Activated CD4-positive, alpha-beta T cell treated with anti-CD3 and anti-CD28 coated beads for 36 hours (primary cell): ENCODE data around the gene SDCCAG8. TPM values are rescaled to one million over a fixed set of nuclear protein-coding genes. Genes with fewer than 3 reads are reported as not detected.

Experiments
- ATAC-seq: fragments of 200-7000 bp; cut with Tn5 transposase; one replicate; pipeline ENCODE4 v1.10.0; 2021; ENCODE audit warnings: mild to moderate bottlenecking, moderate library complexity
- CTCF ChIA-PET: fragments of 350-600 bp; sonication (Branson Sonifier 250); formaldehyde crosslinking; loops from one replicate; lab custom pipeline; 2021; ENCODE audit warnings: antibody characterized with exemption; lab: Charles Lee
- POLR2A ChIA-PET: fragments of 350-600 bp; sonication (Branson Sonifier 250); formaldehyde crosslinking; loops from one replicate; lab custom pipeline; 2021; ENCODE audit warnings: antibody characterized with exemption, inconsistent platforms; lab: Charles Lee
- DNase-seq: peaks from one replicate; pipeline ENCODE4 v3.0.0-alpha.2; 2020
- H3K27ac Mint-ChIP-seq: one replicate; pipeline ENCODE4 v1.8.0; 2021; ENCODE audit warnings: mixed read lengths
- H3K27me3 Mint-ChIP-seq: one replicate; pipeline ENCODE4 v1.8.0; 2021; ENCODE audit warnings: mixed read lengths
- H3K36me3 Mint-ChIP-seq: one replicate; pipeline ENCODE4 v1.8.0; 2021; ENCODE audit warnings: low read depth, mixed read lengths
- H3K4me1 Mint-ChIP-seq: one replicate; pipeline ENCODE4 v1.8.0; 2021; ENCODE audit warnings: mixed read lengths
- H3K4me3 Mint-ChIP-seq: one replicate; pipeline ENCODE4 v1.8.0; 2021; ENCODE audit warnings: mild to moderate bottlenecking, moderate library complexity, mixed read lengths
- H3K9me3 Mint-ChIP-seq: one replicate; pipeline ENCODE4 v1.8.0; 2021; ENCODE audit warnings: low read depth, mixed read lengths
- intact Hi-C, 2 experiments: fragments of 100-400 bp; cut with DNase I in 1 of 2; cut with micrococcal nuclease in 1 of 2; formaldehyde crosslinking; loops; one replicate each; pipeline versions ENCODE4 v1.14.2 to v1.15.1; 2022 to 2024; cut with DNase I, micrococcal nuclease
- total RNA-seq, 2 experiments: library from RNA; stranded (reverse); gene quantifications; one replicate each; pipeline ENCODE4 v1.2.3, GENCODE V29; 2021

The SDCCAG8 gene
- total RNA-seq, 2 experiments from 2014 or later: 26.4 to 26.5 TPM

GRCh38 chr1:243481101-243481500 lies 225.3 kb downstream of the SDCCAG8 start:
- ATAC-seq: peak; percentile 59
- Mint-ChIP-seq H3K9me3 (no peaks in the 10 kb centered on the region), H3K27me3 (no peaks in the 10 kb centered on the region), H3K4me1 (peaks cover 17% of the 10 kb centered on the region), H3K4me3 (no peak overlapping the region), H3K36me3 (no peaks in the 10 kb centered on the region), H3K27ac (no peak overlapping the region)
- no peak for DNase-seq
- ChIA-PET POLR2A (no interaction called here), CTCF (no interaction called here)
- intact Hi-C loops: loop anchor here in 1 of 2 experiments (10.0 kb wide), 1 partner anchor 794 kb away; no protein-coding TSS in a partner anchor

GRCh38 chr1:243482141-243483022 lies 226.5 kb downstream of the SDCCAG8 start:
- Mint-ChIP-seq H3K9me3 (no peaks in the 10 kb centered on the region), H3K4me3 (peak overlapping the region; percentile 54), H3K36me3 (no peaks in the 10 kb centered on the region), H3K27me3 (no peaks in the 10 kb centered on the region), H3K4me1 (peaks cover 17% of the 10 kb centered on the region), H3K27ac (no peak overlapping the region)
- DNase-seq (peak; percentile 33), ATAC-seq (peak; percentile 50)
- CTCF ChIA-PET: no interaction called here
- POLR2A ChIA-PET: no interaction called here
- intact Hi-C loops: loop anchor here in 1 of 2 experiments (10.0 kb wide), 1 partner anchor 792 kb away; no protein-coding TSS in a partner anchor

GRCh38 chr1:243483071-243483771 lies 227.4 kb downstream of the SDCCAG8 start:
- peak; percentile 40 for DNase-seq
- no peaks in the 10 kb centered on the region for H3K36me3 Mint-ChIP-seq
- peak; percentile 47 for ATAC-seq
- H3K27me3 Mint-ChIP-seq: no peaks in the 10 kb centered on the region
- H3K9me3 Mint-ChIP-seq: no peaks in the 10 kb centered on the region
- H3K27ac Mint-ChIP-seq: no peak overlapping the region
- intact Hi-C loops: loop anchor here in 1 of 2 experiments (10.0 kb wide), 1 partner anchor 792 kb away; no protein-coding TSS in a partner anchor
- POLR2A ChIA-PET: no interaction called here
- CTCF ChIA-PET: interaction anchor here (1.0 kb wide), 1 partner anchor 9 kb away, joined by 3 read pairs; no protein-coding TSS in a partner anchor
- H3K4me3 Mint-ChIP-seq: peak overlapping the region; percentile 54
- H3K4me1 Mint-ChIP-seq: peaks cover 17% of the 10 kb centered on the region

GRCh38 chr1:243483952-243484351 lies 228.1 kb downstream of the SDCCAG8 start:
- Mint-ChIP-seq H3K9me3 (no peaks in the 10 kb centered on the region), H3K36me3 (no peaks in the 10 kb centered on the region), H3K27me3 (no peaks in the 10 kb centered on the region), H3K4me3 (peak overlapping the region; percentile 54), H3K27ac (no peak overlapping the region), H3K4me1 (peaks cover 17% of the 10 kb centered on the region)
- intact Hi-C loops: loop anchor here in 1 of 2 experiments (10.0 kb wide), 1 partner anchor 791 kb away; no protein-coding TSS in a partner anchor
- CTCF ChIA-PET: interaction anchor here (1.0 kb wide), 1 partner anchor 8 kb away, joined by 3 read pairs; no protein-coding TSS in a partner anchor
- ATAC-seq (no peak), DNase-seq (no peak)
- POLR2A ChIA-PET: no interaction called here

GRCh38 chr1:243487036-243487648 lies 231.3 kb downstream of the SDCCAG8 start:
- DNase-seq (no peak), ATAC-seq (no peak)
- no peaks in the 10 kb centered on the region for H3K36me3 Mint-ChIP-seq
- intact Hi-C loops: loop anchor here in 1 of 2 experiments (10.0 kb wide), 1 partner anchor 788 kb away; no protein-coding TSS in a partner anchor
- peaks cover 12% of the 10 kb centered on the region for H3K4me1 Mint-ChIP-seq
- H3K4me3 Mint-ChIP-seq: no peak overlapping the region
- no peaks in the 10 kb centered on the region for H3K27me3 Mint-ChIP-seq
- H3K27ac Mint-ChIP-seq: no peak overlapping the region
- ChIA-PET CTCF (no interaction called here), POLR2A (no interaction called here)
- no peaks in the 10 kb centered on the region for H3K9me3 Mint-ChIP-seq

GRCh38 chr1:243487649-243488227 lies 231.9 kb downstream of the SDCCAG8 start:
- ChIA-PET CTCF (interaction anchor here (0.6 kb wide), 1 partner anchor 20 kb away, joined by 3 read pairs; no protein-coding TSS in a partner anchor), POLR2A (no interaction called here)
- intact Hi-C loops: loop anchor here in 1 of 2 experiments (10.0 kb wide), 1 partner anchor 787 kb away; no protein-coding TSS in a partner anchor
- no peaks in the 10 kb centered on the region for H3K27me3 Mint-ChIP-seq
- H3K27ac Mint-ChIP-seq: no peak overlapping the region
- no peak overlapping the region for H3K4me3 Mint-ChIP-seq
- peaks cover 6% of the 10 kb centered on the region for H3K4me1 Mint-ChIP-seq
- no peaks in the 10 kb centered on the region for H3K9me3 Mint-ChIP-seq
- DNase-seq (no peak), ATAC-seq (no peak)
- H3K36me3 Mint-ChIP-seq: no peaks in the 10 kb centered on the region

GRCh38 chr1:243488459-243489157 lies 232.8 kb downstream of the SDCCAG8 start:
- CTCF ChIA-PET: interaction anchor here (0.6 kb wide), 1 partner anchor 19 kb away, joined by 3 read pairs; no protein-coding TSS in a partner anchor
- no peak overlapping the region for H3K4me3 Mint-ChIP-seq
- no peak for DNase-seq
- no peaks in the 10 kb centered on the region for H3K9me3 Mint-ChIP-seq
- no peak overlapping the region for H3K27ac Mint-ChIP-seq
- H3K36me3 Mint-ChIP-seq: no peaks in the 10 kb centered on the region
- no peak for ATAC-seq
- H3K4me1 Mint-ChIP-seq: peaks cover 3% of the 10 kb centered on the region
- intact Hi-C loops: loop anchor here in 1 of 2 experiments (10.0 kb wide), 1 partner anchor 786 kb away; no protein-coding TSS in a partner anchor
- POLR2A ChIA-PET: no interaction called here
- H3K27me3 Mint-ChIP-seq: no peaks in the 10 kb centered on the region

- H3K27me3 Mint-ChIP-seq: no peaks in the 10 kb centered on the region
- no peaks in the 10 kb centered on the region for H3K36me3 Mint-ChIP-seq
- H3K4me3 Mint-ChIP-seq: no peak overlapping the region
- no peaks in the 10 kb centered on the region for H3K4me1 Mint-ChIP-seq
- CTCF ChIA-PET: interaction anchor here (1.6 kb wide), 1 partner anchor 12 kb away, joined by 5 read pairs; no protein-coding TSS in a partner anchor
- ATAC-seq (no peak), DNase-seq (no peak)
- no peaks in the 10 kb centered on the region for H3K9me3 Mint-ChIP-seq
- intact Hi-C loops: loop anchor here in 1 of 2 experiments (10.0 kb wide), 1 partner anchor 786 kb away; no protein-coding TSS in a partner anchor
- no peak overlapping the region for H3K27ac Mint-ChIP-seq
- POLR2A ChIA-PET: no interaction called here
Observed at GRCh38 chr1:243489158-243489527, 233.3 kb downstream of the SDCCAG8 start.

GRCh38 chr1:243489681-243490546 lies 234.1 kb downstream of the SDCCAG8 start:
- POLR2A ChIA-PET: no interaction called here
- CTCF ChIA-PET: interaction anchor here (1.6 kb wide), 1 partner anchor 12 kb away, joined by 5 read pairs; no protein-coding TSS in a partner anchor
- H3K27ac Mint-ChIP-seq: no peak overlapping the region

More at GRCh38 chr1:243489681-243490546, 234.1 kb downstream of the SDCCAG8 start:
- H3K4me1 Mint-ChIP-seq: no peaks in the 10 kb centered on the region
- H3K9me3 Mint-ChIP-seq: no peaks in the 10 kb centered on the region
- DNase-seq: no peak
- no peak overlapping the region for H3K4me3 Mint-ChIP-seq
- ATAC-seq: no peak
- intact Hi-C loops: loop anchor here in 1 of 2 experiments (10.0 kb wide), 1 partner anchor 785 kb away; no protein-coding TSS in a partner anchor
- no peaks in the 10 kb centered on the region for H3K36me3 Mint-ChIP-seq
- H3K27me3 Mint-ChIP-seq: no peaks in the 10 kb centered on the region
